ENCODE data around the gene COX20.
"Not testable (repeated sequence)": the region's sequence is repeated elsewhere in the genome, so short reads cannot be mapped to it uniquely, and the experiment has no call there.

Gene COX20, protein sequence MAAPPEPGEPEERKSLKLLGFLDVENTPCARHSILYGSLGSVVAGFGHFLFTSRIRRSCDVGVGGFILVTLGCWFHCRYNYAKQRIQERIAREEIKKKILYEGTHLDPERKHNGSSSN

DNA sequence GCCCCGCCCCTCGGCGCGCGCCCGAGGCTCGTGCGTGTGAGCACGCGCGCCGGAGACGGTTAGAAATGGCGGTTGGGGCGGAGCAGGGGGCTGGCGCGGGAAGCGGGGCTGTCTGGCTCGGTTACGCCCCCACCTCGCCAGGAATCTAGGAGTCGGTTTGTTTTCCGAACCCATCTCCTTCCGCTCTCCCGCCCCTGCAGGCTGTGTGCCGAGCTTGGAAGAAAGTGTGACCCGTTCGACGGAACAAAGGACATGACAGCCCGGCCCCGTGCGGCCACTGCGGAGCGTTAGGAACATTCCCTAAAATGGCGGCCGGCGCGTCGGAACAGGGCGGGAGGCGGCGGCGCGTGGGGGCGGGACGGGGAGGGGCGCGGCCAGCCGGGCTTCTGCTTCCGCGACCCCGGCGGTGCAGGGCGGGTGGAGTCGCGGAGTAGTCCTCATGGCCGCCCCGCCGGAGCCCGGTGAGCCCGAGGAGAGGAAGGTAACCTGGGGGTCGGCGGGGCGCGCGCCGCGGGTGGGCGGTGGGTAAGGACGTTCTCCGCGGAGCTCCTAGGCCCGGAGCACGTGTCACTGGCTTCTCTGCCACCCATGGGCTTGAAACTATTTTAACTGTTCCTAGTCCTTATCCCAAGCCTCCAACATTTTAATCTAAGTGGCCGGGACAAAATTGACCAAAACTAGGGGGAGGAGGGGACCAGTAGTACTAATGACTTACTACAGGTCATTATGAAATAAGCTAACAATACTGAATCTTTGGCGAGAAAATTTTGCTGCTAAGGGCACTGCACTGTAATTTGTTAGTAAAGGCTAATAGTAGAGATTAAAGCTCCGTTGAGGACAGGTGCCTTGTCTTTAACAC, at the start of gene COX20:
Gene COX20, plus strand, starts transcription at position 383 of the 859 bp plus-strand sequence. Its CDS starts 57 bp downstream, at position 440.
- peak; percentile 94 for DNase-seq (ENCODE audit: low spot score)

DNA sequence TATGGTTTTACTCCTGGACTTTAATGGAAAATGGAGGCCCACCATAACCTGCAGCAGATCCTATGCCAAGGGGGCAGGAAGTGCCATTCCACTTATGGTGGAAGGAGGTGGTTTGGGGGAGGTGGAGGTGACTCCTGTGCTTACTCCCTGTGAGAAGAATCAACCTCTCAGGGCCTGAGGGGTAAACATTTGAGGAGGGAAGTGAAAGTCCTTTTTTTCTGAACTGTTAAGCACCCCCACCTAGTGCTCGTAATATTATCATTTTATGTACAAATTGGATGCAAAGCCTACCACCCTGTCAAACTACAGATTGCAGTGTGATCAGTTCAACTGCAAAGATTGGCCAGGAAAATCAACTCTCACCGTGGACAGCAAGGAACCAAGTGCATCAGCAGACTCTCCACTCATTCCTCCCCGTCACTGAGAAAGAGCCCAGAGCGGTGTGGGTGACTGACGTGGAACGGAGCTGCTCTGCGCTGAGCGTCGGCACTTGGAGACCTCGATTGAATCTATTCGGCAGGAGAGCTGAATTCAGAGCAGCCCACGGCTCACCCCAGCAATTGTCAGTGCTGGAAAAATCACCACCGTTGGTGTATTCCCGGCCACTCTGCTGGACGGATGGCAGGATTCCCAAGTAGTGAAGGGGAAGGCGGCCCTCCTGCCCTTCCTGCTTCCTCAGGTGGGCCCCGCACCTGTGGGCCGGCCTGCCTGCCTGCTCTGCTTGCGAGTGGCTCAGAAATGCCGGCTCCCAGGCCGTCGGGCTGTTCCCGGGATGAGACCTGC, 46.8 kb upstream of the COX20 start:
- DNase-seq (ENCODE audit: low spot score), result no peak

GRCh38 chr1:244789276-244789580, 46.2 kb upstream of the COX20 start:
- no peak for DNase-seq (ENCODE audit: low spot score)

GRCh38 chr1:244789731-244790130, 45.7 kb upstream of the COX20 start:
- no peak for DNase-seq (ENCODE audit: low spot score)

DNA sequence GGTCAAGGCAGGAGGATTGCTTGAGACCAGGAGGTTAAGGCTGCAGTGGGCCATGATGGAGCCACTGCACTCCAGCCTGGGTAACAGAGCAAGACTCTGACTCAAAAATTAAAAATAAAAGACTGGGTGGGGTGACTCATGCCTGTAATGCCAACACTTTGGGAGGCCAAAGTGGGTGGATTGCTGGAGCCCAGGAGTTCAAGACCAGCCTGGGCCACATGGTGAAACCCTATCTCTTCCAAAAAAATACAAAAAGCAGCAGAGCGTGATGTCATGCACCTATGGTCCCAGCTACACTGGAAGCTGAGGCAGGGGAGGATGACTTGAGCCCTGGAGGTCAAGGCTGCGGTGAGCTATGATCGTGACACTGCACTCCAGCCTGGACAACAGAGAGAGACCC, 44.4 kb upstream of the COX20 start:
- DNase-seq (ENCODE audit: low spot score), result no peak

DNA sequence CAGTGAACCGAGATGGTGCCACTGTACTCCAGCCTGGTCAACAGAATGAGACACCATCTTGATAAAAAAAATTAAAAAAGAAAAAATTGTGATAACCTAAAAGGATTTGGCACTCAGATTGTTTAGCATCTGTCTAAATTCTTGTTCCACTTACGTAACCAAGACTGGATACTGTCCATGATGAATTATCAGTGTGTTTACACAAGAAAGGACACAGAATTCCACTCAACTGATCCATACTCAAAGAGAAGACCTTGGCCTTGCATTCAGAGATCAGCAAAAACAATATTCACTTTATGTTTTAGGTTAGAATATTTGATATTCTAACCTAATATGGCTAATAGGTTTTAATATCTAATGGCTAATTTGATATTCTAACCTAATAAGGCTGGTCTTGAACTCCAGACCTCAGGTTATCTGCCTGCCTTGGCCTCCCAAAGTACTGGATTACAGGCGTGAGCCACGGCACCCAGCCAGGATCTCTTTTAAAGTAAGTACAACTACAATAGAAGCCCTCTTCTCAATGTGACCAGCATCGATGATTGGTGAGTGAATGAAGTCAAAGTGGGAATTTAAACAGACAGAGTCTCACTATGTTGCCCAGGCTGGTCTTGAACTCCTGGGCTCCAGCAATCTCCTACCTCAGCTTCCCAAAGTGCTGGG, 43.1 kb upstream of the COX20 start:
- no peak for DNase-seq (ENCODE audit: low spot score)

DNA sequence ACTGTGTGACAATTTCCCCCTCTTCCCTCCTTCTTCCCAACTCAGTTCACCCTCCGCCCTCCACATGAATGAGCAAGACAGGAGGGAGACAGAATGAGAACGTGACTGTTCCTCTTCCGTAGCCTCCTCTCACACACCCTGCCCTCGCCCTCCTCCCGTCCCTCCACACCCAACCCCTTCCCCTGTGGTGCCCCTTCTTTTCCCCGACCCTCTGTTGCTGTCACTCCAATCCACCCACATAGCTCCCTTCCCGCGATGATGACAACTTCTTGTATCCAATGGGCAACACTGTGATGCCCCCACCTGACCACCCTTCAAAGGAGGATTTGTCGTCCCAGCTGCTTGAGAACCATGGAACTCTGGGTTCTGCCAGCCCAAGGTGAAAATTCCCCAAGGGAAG, 41.4 kb upstream of the COX20 start:
- no peak for DNase-seq (ENCODE audit: low spot score)

GRCh38 chr1:244794516-244794915, 40.9 kb upstream of the COX20 start:
- DNase-seq (ENCODE audit: low spot score), result not testable (repeated sequence)

- peak; percentile 58 for DNase-seq (ENCODE audit: low spot score)
Measured at GRCh38 chr1:244796719-244797406, 38.6 kb upstream of the COX20 start.

- no peak for DNase-seq (ENCODE audit: low spot score)
Measured at GRCh38 chr1:244800821-244801220, 34.6 kb upstream of the COX20 start.

DNA sequence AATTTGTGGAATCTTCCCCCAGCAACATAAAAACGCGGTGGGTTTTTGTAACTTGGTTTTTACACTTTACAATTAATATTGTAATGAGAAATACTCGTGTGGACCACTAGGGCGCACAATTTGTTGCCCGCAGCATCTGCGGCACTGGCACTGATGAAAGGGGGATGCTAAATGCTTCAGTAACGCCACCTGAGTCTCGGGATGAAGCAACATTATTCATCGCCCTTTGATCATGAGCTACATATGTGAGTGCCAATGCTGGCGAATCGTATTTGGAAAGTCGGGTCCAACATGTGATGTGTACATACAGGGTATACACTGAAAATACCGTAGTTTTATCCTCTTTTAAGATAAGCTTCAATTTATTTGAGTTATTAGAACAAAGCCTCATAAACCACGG, 34.2 kb upstream of the COX20 start:
- DNase-seq (ENCODE audit: low spot score), result no peak

- DNase-seq (ENCODE audit: low spot score), result no peak
Measured at GRCh38 chr1:244802041-244802440, 33.4 kb upstream of the COX20 start.

DNA sequence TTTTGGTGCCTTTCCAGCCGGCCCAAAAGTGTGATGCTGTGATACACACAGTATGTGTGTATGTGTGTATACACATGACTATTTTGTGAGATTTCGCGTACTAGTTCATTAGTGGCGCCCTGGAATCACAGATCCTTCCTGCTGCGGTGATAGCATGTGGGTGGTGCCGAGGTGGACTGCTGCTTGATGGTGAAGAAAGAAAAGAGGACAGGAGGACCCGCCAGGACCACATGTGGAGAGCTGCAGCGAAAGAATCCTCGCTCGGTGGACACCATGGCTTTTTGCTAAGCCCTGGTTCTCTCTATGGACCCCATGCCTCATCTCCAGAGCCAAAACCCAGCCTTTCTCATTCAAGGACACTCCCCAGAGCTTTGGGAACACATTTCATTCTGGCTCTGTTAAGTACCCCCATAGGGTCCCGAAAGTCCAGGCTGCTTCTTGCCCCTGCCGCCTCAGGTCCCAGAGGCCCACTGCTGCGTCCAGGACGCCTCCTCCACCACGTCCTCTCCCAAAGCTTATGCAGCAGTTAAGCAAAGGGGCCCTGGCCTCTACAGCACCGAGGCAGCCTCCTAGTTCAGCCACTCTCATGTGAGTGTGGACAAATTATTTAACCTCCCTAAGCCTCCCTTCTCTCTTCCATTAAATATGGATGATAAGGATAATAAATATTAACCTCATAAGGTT, 32.8 kb upstream of the COX20 start:
- no peak for DNase-seq (ENCODE audit: low spot score)

DNA sequence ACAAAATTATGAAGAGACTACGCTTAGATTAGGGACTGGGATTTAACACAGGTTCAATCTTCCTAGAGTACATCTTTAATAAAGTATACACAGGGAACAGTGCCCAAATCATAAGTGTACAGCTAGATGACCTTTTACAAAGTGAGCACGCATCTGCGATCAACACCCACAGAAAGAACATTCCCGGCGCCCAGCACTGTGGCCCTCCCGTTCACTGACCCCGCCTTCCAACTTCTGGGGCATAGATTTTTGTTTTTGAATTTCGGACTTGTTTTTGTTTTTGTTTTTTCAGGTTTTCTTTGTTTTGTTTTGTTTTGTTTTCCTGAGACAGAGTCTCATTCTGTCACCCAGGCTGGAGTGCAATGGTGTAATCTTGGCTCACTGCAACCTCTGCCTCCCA, 30.6 kb upstream of the COX20 start:
- DNase-seq (ENCODE audit: low spot score), result no peak

DNA sequence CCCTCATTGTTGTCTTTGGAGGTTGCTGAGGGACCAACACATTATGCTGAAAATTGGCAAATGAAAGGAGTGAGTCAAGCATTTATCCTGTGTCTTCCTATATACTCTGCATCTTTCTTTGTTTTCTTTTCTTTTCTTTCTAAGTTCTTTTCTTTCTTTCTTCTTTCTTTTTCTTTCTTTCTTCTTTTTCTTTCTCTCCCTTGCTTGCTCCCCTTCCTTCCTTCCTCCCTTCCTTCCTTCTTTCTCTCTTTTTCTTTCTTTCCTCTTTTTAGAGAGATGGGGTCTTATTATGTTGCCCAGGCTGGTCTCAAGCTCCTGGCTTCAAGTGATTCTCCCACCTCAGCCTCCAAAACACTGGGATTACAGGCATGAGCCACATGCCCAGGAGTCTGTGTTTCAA, 28.3 kb upstream of the COX20 start:
- no peak for DNase-seq (ENCODE audit: low spot score)

GRCh38 chr1:244810221-244810620, 25.2 kb upstream of the COX20 start:
- DNase-seq (ENCODE audit: low spot score), result no peak

DNA sequence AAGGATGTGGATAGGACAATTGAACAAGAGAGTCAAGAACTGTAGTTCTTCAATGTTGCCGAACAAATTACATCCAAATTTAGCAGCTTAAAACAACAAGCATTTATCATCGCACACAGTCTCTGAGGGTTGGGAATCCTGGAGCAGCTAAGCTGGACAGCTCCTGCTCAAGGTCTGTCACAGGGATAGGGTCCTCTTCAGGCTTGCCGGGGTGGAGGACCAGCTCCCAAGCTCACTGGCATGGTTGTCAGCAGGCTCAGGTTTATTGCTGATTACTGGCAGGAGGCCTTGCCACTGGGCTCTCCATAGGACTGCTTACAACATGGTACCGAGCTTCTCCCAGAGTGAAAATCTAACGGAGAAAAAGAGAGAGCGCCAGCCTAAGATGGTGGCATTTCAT, 22.1 kb upstream of the COX20 start:
- no peak for DNase-seq (ENCODE audit: low spot score)

DNA sequence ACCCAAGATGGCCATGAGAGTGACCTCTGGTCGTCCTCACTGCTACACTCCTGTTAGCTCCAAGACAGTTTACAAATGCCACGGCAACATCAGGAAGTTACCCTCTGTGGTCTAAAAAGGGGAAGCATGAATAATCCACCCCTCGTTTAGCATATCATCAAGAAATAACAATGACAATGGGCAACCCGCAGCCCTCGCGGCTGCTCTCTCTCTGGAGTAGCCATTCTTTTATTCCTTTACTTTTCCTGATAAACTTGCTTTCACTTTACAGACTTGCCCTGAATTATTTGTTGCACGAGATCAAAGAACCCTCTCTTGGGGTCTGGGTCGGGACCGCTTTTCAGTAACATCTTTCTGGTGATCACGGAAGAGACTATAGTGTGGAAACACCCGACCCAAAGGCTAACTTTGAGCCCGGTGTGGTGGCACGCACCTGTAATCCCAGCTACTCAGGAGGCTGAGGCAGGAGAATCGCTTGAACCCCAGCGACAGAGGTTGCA, 19.8 kb upstream of the COX20 start:
- no peak for DNase-seq (ENCODE audit: low spot score)

- no peak for DNase-seq (ENCODE audit: low spot score)
Measured at GRCh38 chr1:244817415-244817894, 18.0 kb upstream of the COX20 start.

DNA sequence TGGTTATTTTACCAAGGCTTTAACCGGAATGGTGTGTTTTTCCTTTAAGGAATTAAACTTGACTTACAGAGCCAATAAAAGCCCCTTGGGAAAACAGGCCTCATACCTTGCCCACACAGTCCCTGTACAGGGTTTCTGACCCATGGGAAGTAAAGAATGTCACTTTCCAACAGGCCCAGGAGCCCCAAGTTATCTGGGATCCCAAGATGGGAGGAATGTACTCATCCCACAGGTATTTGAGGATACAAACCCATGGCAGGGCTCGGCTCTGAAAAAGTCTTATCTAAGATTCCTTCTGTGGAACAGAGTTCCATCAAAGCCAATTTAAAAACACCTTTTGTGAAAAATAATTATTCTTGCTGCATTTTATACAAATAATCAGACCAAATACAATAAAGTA, 15.3 kb upstream of the COX20 start:
- DNase-seq (ENCODE audit: low spot score), result no peak

GRCh38 chr1:244821134-244821533, 14.3 kb upstream of the COX20 start:
- no peak for DNase-seq (ENCODE audit: low spot score)

Measured in ecto neural progenitor cell (in vitro differentiated cells).